IMR-90 (cell line): ENCODE measurements around the gene TCERG1. TPM values are rescaled to one million over a fixed set of nuclear protein-coding genes. Genes with fewer than 3 reads are reported as not detected.

Experiments used
- ATAC-seq: fragments of 200-7000 bp; cut with Tn5 transposase; 2 replicates; pipeline ENCODE4 v1.9.1; 2020; ENCODE audit warnings: low read depth, mild to moderate bottlenecking, moderate library complexity
- BruUV-seq: library from RNA; stranded (reverse); fragments of 400-500 nt; replicated peaks from 2 replicates; lab custom pipeline; 2021; lab: Mats Ljungman, UMichigan
- CTCF ChIA-PET: fragments of 300-600 bp; formaldehyde crosslinking; extraction: SDS; loops from one replicate; lab custom pipeline; 2021; ENCODE audit warnings: antibody characterized with exemption; lab: Yijun Ruan, JAX
- POLR2A ChIA-PET: fragments of 300-600 bp; sonication (Branson Sonifier 250); formaldehyde crosslinking; loops from one replicate; lab custom pipeline; 2022; ENCODE audit warnings: antibody characterized with exemption; ENCODE audit not compliant: unreplicated experiment; lab: Charles Lee
- DNase-seq: peaks from one replicate; pipeline ENCODE4 v3.0.0; 2013
- H2AFZ ChIP-seq: replicated peaks from 2 replicates; pipeline ENCODE3; 2013; ENCODE audit warnings: low read length, mild to moderate bottlenecking; ENCODE audit not compliant: poor library complexity
- H2AK5ac ChIP-seq: 2 replicates; pipeline ENCODE4 v1.6.1; 2013; ENCODE audit warnings: low read depth, low read length, inconsistent platforms
- H2AK9ac ChIP-seq: replicated peaks from 2 replicates; pipeline ENCODE3; 2013; ENCODE audit warnings: mild to moderate bottlenecking, low read depth, low read length, moderate library complexity; ENCODE audit not compliant: poor library complexity
- H2BK120ac ChIP-seq: 2 replicates; pipeline ENCODE4 v1.6.1; 2013; ENCODE audit warnings: low read depth, low read length, inconsistent platforms
- H2BK15ac ChIP-seq: 3 replicates; pipeline ENCODE4 v1.6.1; 2013; ENCODE audit warnings: low read depth, low read length, inconsistent platforms
- H2BK20ac ChIP-seq: 2 replicates; pipeline ENCODE4 v1.6.1; 2013; ENCODE audit warnings: low read depth, mild to moderate bottlenecking, inconsistent platforms, low read length, moderate library complexity
- H2BK5ac ChIP-seq: 2 replicates; pipeline ENCODE4 v1.6.1; 2013; ENCODE audit warnings: mild to moderate bottlenecking, low read depth, low read length, inconsistent platforms; ENCODE audit not compliant: poor library complexity, severe bottlenecking
- H3K14ac ChIP-seq: replicated peaks from 2 replicates; pipeline ENCODE4 v1.6.1; 2013; ENCODE audit warnings: low read depth, low read length, inconsistent platforms
- H3K18ac ChIP-seq: 2 replicates; pipeline ENCODE4 v1.6.1; 2013; ENCODE audit warnings: low read depth, low read length, control low read depth
- H3K23ac ChIP-seq: 2 replicates; pipeline ENCODE4 v1.6.1; 2013; ENCODE audit warnings: low read depth, low read length, inconsistent platforms
- H3K27ac ChIP-seq: 2 replicates; pipeline ENCODE4 v1.5.1; 2013; ENCODE audit warnings: mild to moderate bottlenecking, control low read depth, low read length; ENCODE audit not compliant: insufficient read depth
- H3K27me3 ChIP-seq: 2 replicates; pipeline ENCODE4 v1.6.1; 2013; ENCODE audit warnings: low read length; ENCODE audit not compliant: control insufficient read depth, insufficient read depth
- H3K36me3 ChIP-seq: 2 replicates; pipeline ENCODE4 v1.6.1; 2013; ENCODE audit warnings: low read length, mixed read lengths; ENCODE audit not compliant: control insufficient read depth, insufficient read depth
- H3K4ac ChIP-seq: 2 replicates; pipeline ENCODE4 v1.6.1; 2013; ENCODE audit warnings: low read depth, low read length, inconsistent platforms
- H3K4me1 ChIP-seq: 2 replicates; pipeline ENCODE4 v1.6.1; 2013; ENCODE audit warnings: low read length, mixed read lengths; ENCODE audit not compliant: control insufficient read depth, insufficient read depth
- H3K4me2 ChIP-seq: 2 replicates; pipeline ENCODE4 v1.6.1; 2013; ENCODE audit warnings: low read depth, mild to moderate bottlenecking, control low read depth, low read length, moderate library complexity
- H3K4me3 ChIP-seq: 2 replicates; pipeline ENCODE4 v1.5.1; 2013; ENCODE audit warnings: low read depth, mild to moderate bottlenecking, control low read depth, low read length, moderate library complexity; ENCODE audit not compliant: insufficient read depth
- H3K56ac ChIP-seq: 2 replicates; pipeline ENCODE4 v1.6.1; 2013; ENCODE audit warnings: low read length, inconsistent platforms; ENCODE audit not compliant: insufficient read depth; ENCODE audit errors: extremely low read depth
- H3K79me1 ChIP-seq, 2 experiments: 2 replicates each; pipeline ENCODE4 v1.6.1; 2013; ENCODE audit warnings: low read length in 2 of 2, inconsistent platforms in 1 of 2, low read depth in 1 of 2
- H3K9ac ChIP-seq: 2 replicates; pipeline ENCODE4 v1.6.1; 2013; ENCODE audit warnings: low read depth, low read length, control low read depth
- H3K9me1 ChIP-seq: 2 replicates; pipeline ENCODE4 v1.6.1; 2013; ENCODE audit warnings: low read length, inconsistent platforms; ENCODE audit not compliant: insufficient read depth
- H3K9me3 ChIP-seq: 2 replicates; pipeline ENCODE4 v1.6.1; 2013; ENCODE audit warnings: low read length; ENCODE audit not compliant: control insufficient read depth, insufficient read depth
- H4K20me1 ChIP-seq: 2 replicates; pipeline ENCODE4 v1.6.1; 2013; ENCODE audit warnings: low read length, inconsistent platforms; ENCODE audit not compliant: insufficient read depth
- H4K5ac ChIP-seq: 2 replicates; pipeline ENCODE4 v1.6.1; 2013; ENCODE audit warnings: mild to moderate bottlenecking, low read depth, low read length, control low read depth
- H4K8ac ChIP-seq, 2 experiments: 2 replicates each; pipeline ENCODE4 v1.6.1; 2013; ENCODE audit warnings: low read depth in 2 of 2, low read length in 2 of 2, control low read depth in 1 of 2, inconsistent platforms in 1 of 2
- H4K91ac ChIP-seq: 2 replicates; pipeline ENCODE4 v1.6.1; 2013; ENCODE audit warnings: low read depth, low read length, inconsistent platforms; ENCODE audit not compliant: insufficient read depth
- ELK1 ChIP-seq: fragments of 150-350 bp; IDR thresholded peaks from 2 replicates; pipeline ENCODE4 v1.6.1; 2016; ENCODE audit warnings: low read depth, mild to moderate bottlenecking, low read length, moderate library complexity, borderline replicate concordance
- MXI1 ChIP-seq: IDR thresholded peaks from 2 replicates; pipeline ENCODE4 v1.6.1; 2012; ENCODE audit warnings: low read depth, mild to moderate bottlenecking, low read length, moderate library complexity, borderline replicate concordance
- RCOR1 ChIP-seq: IDR thresholded peaks from 2 replicates; pipeline ENCODE4 v1.6.1; 2012; ENCODE audit warnings: mild to moderate bottlenecking, low read length, improper control_type of control experiment; ENCODE audit not compliant: insufficient replicate concordance
- WGBS, 2 experiments: methylation state at CpG; one replicate each; pipeline versions ENCODE4 v1.1.5 to v1.1.7; 2013; ENCODE audit warnings: missing lambda C conversion rate in 2 of 2; ENCODE audit not compliant: insufficient read length in 1 of 2; ENCODE audit errors: extremely low coverage in 2 of 2; 5-methylcytosine and 5-hydroxymethylcytosine counted together
- dilution Hi-C: fragments of 300-500 bp; cut with HindIII; formaldehyde crosslinking; loops from one replicate; pipeline ENCODE4 v1.14.3; 2018; ENCODE audit warnings: low sequenced_read_pairs; ENCODE audit not compliant: unreplicated experiment
- in situ Hi-C: fragments of 300-500 bp; cut with MboI; formaldehyde crosslinking; loops from 3 replicates; pipeline ENCODE4 v1.14.3; 2019; ENCODE audit warnings: low sequenced_read_pairs, inconsistent platforms, mixed read lengths
- intact Hi-C: fragments of 100-400 bp; cut with micrococcal nuclease; formaldehyde crosslinking; loops from 2 replicates; pipeline ENCODE4 v1.10.0; 2022
- polyA plus RNA-seq, 3 experiments: library from polyadenylated mRNA; depleted of rRNA; stranded (reverse); fragments of >200 nt; gene quantifications; 2 replicates each; pipeline ENCODE4 v1.2.3, GENCODE V29; 2012; ENCODE audit warnings: low replicate concordance in 1 of 3
- total RNA-seq: library from RNA; depleted of rRNA; stranded (reverse); fragments of >200 nt; gene quantifications from 2 replicates; pipeline ENCODE4 v1.2.3, GENCODE V29; 2012

Gene TCERG1
- total and polyA plus RNA-seq, 2 of the 4 experiments (the other 2 are of a cell fraction): 21.9 to 44.7 TPM

DNA sequence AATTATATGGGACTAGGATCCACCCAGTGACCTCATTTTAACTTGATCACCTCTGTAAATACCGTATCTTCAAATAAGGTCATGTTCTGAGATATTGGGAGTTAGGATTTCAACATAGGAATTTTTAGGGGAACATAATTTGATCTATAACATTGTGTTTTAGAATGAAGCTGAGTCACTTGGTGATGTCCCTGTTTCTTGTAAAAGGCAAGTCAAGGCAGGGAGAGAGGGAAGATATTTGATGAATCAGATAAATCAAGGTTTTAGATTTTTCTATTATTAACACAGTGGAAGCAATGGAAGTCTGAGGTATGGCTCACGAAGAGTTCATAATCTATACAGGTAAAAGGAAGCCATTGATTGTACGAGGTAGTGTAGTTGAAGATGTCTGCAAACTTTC, 80.7 kb downstream of the TCERG1 start:
- Histone ChIP-seq H2BK15ac (no peak overlapping the region), H3K9me3 (no peaks in the 10 kb centered on the region), H3K14ac (no peak overlapping the region), H2BK20ac (no peak overlapping the region), H2AFZ (no peak overlapping the region), H3K4me3 (no peak overlapping the region), H4K8ac (no peak overlapping the region), H4K5ac (no peak overlapping the region), H3K4me1 (no peaks in the 10 kb centered on the region), H2BK5ac (no peak overlapping the region), H3K4me2 (no peak overlapping the region), H4K20me1 (no peaks in the 10 kb centered on the region), H2AK9ac (no peak overlapping the region), H2BK120ac (no peak overlapping the region), H3K4ac (no peak overlapping the region), H3K18ac (no peak overlapping the region), H3K23ac (no peak overlapping the region), H2AK5ac (no peak overlapping the region), H3K27ac (no peak overlapping the region), H4K91ac (no peak overlapping the region), H3K27me3 (peaks cover 5% of the 10 kb centered on the region), H3K9me1 (no peaks in the 10 kb centered on the region), H3K36me3 (no peaks in the 10 kb centered on the region), H3K9ac (no peak overlapping the region), H3K79me1 (no peaks in the 10 kb centered on the region), H3K56ac (no peak overlapping the region)
- TF ChIP-seq MXI1 (no peak), ELK1 (no peak), RCOR1 (no peak)
- dilution Hi-C loops: loop anchor here (25.0 kb wide), 1 partner anchor 435 kb away; no protein-coding TSS in a partner anchor
- DNase-seq: no peak
- no peak for ATAC-seq
- intact Hi-C loops: loop anchor here (1.0 kb wide), 1 partner anchor 61 kb away; no protein-coding TSS in a partner anchor
- ChIA-PET CTCF (interaction anchor here (0.6 kb wide), 1 partner anchor 926 kb away, joined by 4 read pairs; no protein-coding TSS in a partner anchor), POLR2A (no interaction called here)
- no CpG with 5 or more reads among the region's 3 CpGs for WGBS, 2 experiments
- in situ Hi-C loops: loop anchor here (25.0 kb wide), 2 partner anchors 835 to 1060 kb away; no protein-coding TSS in a partner anchor
- no TSS peak for BruUV-seq
